Hematopoietic multipotent progenitor cell treated with erythropoietin and hydrocortisone succinate and interleukin-3 and kit ligand, for 17 days (in vitro differentiated cells): ENCODE measurements around the gene GDF7.

ENCODE experiments used
- DNase-seq: peaks from one replicate; pipeline ENCODE4 v3.0.0-alpha.2; 2015; ENCODE audit warnings: low spot score

GDF7 gene

GRCh38 chr2:20661421-20662307 lies 5.3 kb upstream of the GDF7 start:
- peak; percentile 82 for DNase-seq

GRCh38 chr2:20662308-20662937 lies 4.5 kb upstream of the GDF7 start:
- no peak for DNase-seq

GRCh38 chr2:20663196-20664070 lies 3.5 kb upstream of the GDF7 start:
- DNase-seq: no peak

GRCh38 chr2:20664071-20664390 lies 2.9 kb upstream of the GDF7 start:
- DNase-seq: no peak

GRCh38 chr2:20664431-20665242 lies 2.3 kb upstream of the GDF7 start:
- DNase-seq: no peak

GRCh38 chr2:20665243-20666004 lies 1.5 kb upstream of the GDF7 start:
- DNase-seq: no peak

DNA sequence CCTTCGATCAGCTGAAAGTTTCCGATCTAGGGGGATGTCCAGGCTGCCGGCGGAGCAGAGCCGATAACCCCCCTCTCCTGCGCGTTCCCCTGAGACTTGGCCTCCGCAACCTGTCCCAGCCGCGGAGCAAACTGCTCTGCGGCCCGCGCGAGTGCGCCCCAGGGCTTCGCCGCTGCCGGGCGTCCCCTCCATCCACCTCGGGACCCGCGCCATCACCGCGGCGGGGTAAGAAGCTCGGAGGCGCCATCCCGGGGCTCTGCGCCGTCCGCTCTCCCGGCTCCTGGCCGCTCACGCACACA lies 990 bp upstream of the GDF7 start:
- DNase-seq: no peak

DNA sequence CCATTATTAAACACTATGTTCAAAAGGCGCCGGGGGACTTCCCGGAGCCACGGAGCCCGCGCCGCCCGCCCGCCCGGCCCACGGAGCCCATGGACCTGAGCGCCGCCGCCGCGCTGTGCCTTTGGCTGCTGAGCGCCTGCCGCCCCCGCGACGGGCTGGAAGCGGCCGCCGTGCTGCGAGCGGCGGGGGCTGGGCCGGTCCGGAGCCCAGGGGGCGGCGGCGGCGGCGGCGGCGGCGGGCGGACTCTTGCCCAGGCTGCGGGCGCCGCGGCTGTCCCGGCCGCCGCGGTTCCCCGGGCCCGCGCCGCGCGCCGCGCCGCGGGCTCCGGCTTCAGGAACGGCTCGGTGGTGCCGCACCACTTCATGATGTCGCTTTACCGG lies 197 bp downstream of the GDF7 start:
- DNase-seq: no peak

DNA sequence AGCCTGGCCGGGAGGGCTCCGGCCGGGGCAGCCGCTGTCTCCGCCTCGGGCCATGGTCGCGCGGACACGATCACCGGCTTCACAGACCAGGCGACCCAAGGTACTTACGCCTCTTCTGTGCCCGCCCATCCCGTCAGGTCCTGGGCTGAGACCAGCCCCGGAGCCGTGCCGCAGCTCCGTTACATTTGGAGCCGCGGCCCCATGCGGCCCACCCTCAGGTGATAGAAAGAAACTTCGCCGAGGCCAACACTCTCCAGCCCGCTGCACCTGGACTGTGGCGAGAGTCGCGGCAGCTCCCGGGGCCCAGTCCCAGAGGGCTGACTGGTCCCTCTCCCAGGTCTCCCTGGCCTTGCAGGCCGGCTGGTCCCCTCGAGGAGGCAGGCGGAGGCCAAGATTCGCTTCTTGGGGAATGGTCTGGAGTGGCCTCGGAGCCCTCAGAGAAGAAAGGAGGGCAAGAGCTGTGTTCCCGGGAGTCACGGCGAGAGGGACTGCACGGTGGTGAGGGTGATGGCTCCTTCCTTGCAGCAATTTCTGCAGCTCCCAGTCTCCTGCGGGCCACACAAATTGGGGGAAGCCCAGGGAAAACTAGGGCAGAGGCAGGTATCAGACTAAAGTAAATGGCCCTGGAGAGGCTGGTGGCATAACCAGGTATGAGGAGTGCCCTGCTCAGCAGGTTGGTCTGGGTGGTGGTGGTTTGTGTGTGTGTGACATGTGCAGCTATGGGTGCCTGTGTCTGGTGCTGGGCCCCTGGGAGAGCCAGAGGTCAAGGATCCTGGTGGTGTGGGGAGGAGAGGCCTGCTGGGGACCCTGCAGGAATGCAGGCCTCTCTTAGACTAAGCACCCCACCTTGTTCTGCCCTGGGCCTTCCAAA lies 822 bp downstream of the GDF7 start:
- DNase-seq: no peak

- DNase-seq: no peak
These were observed 1.5 kb downstream of the GDF7 start for GRCh38 chr2:20668451-20668850.

DNA sequence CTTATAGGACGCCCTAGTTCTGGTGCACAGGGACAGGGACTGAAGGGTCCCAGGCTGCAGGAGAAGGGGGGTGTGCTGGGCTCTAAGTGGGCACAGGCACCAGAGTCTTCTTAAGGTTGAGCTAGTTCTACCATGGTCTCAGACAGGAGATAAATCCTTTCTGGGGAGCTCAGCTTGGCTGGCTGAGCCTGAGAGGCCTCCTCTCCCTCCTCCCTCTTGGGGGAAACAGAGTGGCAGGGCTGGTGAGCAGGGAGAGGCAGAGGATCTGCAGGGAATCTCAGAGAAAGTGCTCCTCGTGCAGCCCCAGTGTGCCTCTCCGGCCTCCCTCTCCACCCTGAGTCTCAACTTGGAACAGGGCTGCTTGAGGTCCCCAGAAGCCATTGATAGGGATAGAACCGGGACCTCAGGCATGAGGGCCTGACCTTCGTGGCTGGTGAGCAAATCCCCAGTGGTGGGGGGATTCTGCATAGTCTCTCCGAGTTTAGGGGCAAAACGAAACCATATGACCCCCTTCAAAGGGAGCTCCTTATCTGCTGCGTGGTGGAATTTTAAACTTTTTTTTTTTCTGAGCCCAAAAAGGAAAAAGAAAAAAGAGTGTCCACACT lies 2.0 kb downstream of the GDF7 start:
- DNase-seq: no peak

DNA sequence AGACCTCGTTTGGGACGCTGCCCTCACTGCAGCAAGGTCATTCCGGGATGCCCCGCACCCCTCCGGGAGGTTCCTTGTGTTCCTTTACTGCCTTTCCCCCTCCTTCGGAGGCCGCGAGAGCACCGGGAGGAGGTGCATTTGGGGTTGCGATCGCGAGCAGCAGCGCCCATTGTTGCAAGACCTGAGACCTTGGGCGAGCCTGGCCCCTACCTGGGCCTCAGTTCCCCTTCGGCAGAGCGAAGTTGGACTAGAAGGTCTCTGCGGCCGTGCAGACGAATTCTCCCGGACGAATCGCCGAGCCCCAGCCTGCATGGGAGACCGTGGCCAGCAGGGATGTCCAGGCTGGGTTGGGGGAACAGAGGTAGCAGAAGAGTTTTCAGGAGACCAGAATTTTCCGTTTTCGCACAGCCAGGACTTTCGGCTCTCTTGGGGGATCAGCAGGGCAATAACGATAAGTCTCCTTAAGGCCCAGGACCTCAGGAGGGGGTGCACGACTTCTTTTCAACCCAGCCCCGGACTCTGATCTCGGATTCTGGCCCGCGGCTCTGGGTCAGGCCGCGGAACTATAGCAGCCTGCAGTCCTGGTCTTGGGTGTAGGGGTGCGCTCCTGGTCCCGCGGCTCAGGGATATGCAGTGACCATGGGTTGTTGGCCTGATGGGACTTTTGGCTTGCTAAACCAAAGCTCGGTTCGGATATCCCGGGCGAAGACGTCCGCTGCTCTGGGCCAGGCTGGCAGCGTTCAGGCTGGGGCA lies 2.8 kb downstream of the GDF7 start:
- DNase-seq: no peak

DNA sequence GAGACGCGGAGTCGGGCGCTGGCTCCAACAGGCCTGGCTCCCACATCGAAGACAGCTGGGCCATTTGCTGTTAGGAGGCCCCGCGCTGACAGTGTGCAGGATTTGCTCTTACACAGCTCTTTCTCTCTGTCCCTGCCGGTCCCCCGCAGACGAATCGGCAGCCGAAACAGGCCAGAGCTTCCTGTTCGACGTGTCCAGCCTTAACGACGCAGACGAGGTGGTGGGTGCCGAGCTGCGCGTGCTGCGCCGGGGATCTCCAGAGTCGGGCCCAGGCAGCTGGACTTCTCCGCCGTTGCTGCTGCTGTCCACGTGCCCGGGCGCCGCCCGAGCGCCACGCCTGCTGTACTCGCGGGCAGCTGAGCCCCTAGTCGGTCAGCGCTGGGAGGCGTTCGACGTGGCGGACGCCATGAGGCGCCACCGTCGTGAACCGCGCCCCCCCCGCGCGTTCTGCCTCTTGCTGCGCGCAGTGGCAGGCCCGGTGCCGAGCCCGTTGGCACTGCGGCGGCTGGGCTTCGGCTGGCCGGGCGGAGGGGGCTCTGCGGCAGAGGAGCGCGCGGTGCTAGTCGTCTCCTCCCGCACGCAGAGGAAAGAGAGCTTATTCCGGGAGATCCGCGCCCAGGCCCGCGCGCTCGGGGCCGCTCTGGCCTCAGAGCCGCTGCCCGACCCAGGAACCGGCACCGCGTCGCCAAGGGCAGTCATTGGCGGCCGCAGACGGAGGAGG lies 3.5 kb downstream of the GDF7 start:
- no peak for DNase-seq

- no peak for DNase-seq
These were observed 4.2 kb downstream of the GDF7 start for GRCh38 chr2:20671036-20671735.

GRCh38 chr2:20671736-20672080 lies 4.8 kb downstream of the GDF7 start:
- no peak for DNase-seq

GRCh38 chr2:20672201-20672951 lies 5.4 kb downstream of the GDF7 start:
- DNase-seq: no peak

GRCh38 chr2:20673686-20674308 lies 6.9 kb downstream of the GDF7 start:
- DNase-seq: no peak
